GM12878 (cell line): ENCODE measurements around the gene NARF. TPM values are rescaled to one million over a fixed set of nuclear protein-coding genes. Genes with fewer than 3 reads are reported as not detected.

Experiments used
- ATAC-seq: fragments of 200-7000 bp; cut with Tn5 transposase; 3 replicates; pipeline ENCODE4 v1.9.1; 2020; ENCODE audit warnings: mild to moderate bottlenecking, moderate library complexity
- BruUV-seq: library from RNA; stranded (reverse); fragments of 400-500 nt; replicated peaks from 2 replicates; lab custom pipeline; 2021; lab: Mats Ljungman, UMichigan
- CTCF ChIA-PET: fragments of 300-600 bp; sonication (Branson Sonifier 250); formaldehyde crosslinking; extraction: SDS; loops from one replicate; lab custom pipeline; 2021; ENCODE audit warnings: inconsistent platforms; lab: Yijun Ruan, JAX
- POLR2A ChIA-PET: fragments of 350-600 bp; formaldehyde crosslinking; extraction: SDS; loops from one replicate; lab custom pipeline; 2021; ENCODE audit warnings: inconsistent platforms; lab: Charles Lee
- RAD21 ChIA-PET: fragments of 300-600 bp; sonication (Branson Sonifier 250); formaldehyde crosslinking; loops from one replicate; lab custom pipeline; 2023; ENCODE audit warnings: antibody characterized with exemption; ENCODE audit not compliant: unreplicated experiment; lab: Charles Lee
- SMC1A ChIA-PET: fragments of 300-600 bp; sonication (Branson Sonifier 250); formaldehyde crosslinking; loops from one replicate; lab custom pipeline; 2023; ENCODE audit not compliant: unreplicated experiment, uncharacterized antibody; lab: Charles Lee
- DNase-seq: peaks from one replicate; pipeline ENCODE4 v3.0.0-alpha.2; 2011; ENCODE audit warnings: low read depth, low spot score
- FAIRE-seq: peaks from 3 replicates; lab custom pipeline; 2011; peaks lifted over from hg19 to GRCh38; lab: Jason Lieb, UNC
- H2AFZ ChIP-seq: 2 replicates; pipeline ENCODE4 v1.6.0; 2011; ENCODE audit warnings: low read depth, low read length, control low read depth; ENCODE audit not compliant: control insufficient read depth
- H3K27ac ChIP-seq: 2 replicates; pipeline ENCODE4 v1.5.1; 2011; ENCODE audit warnings: control low read depth; ENCODE audit not compliant: control insufficient read depth, insufficient read depth
- H3K27me3 ChIP-seq, 2 experiments: replicated peaks in 1 of 2; 2 replicates each; pipeline versions ENCODE4 v1.6.0 to v1.6.1; 2011; ENCODE audit warnings: low read length in 1 of 2; ENCODE audit not compliant: control insufficient read depth in 2 of 2, insufficient read depth in 2 of 2
- H3K36me3 ChIP-seq, 2 experiments: 2 replicates each; pipeline ENCODE4 v1.5.1; 2011; ENCODE audit warnings: low read length in 1 of 2; ENCODE audit not compliant: control insufficient read depth in 2 of 2, insufficient read depth in 2 of 2
- H3K4me1 ChIP-seq: 2 replicates; pipeline ENCODE4 v1.6.1; 2011; ENCODE audit warnings: mild to moderate bottlenecking, low read length, moderate library complexity, mixed read lengths; ENCODE audit not compliant: control insufficient read depth, insufficient read depth
- H3K4me2 ChIP-seq: 2 replicates; pipeline ENCODE4 v1.6.0; 2011; ENCODE audit warnings: control low read depth; ENCODE audit not compliant: control insufficient read depth, insufficient read depth
- H3K4me3 ChIP-seq: fragments of 200-600 bp; sonication (generic); 2 replicates; pipeline ENCODE4 v1.5.1; 2016
- H3K79me2 ChIP-seq: 2 replicates; pipeline ENCODE4 v1.6.0; 2011; ENCODE audit warnings: low read length; ENCODE audit not compliant: control insufficient read depth, insufficient read depth
- H3K9ac ChIP-seq: 2 replicates; pipeline ENCODE4 v1.8.0; 2011; ENCODE audit warnings: low read length, control low read depth, mixed read lengths; ENCODE audit not compliant: control insufficient read depth, insufficient read depth
- H3K9me3 ChIP-seq: replicated peaks from 3 replicates; pipeline ENCODE4 v1.5.1; 2011; ENCODE audit warnings: mild to moderate bottlenecking, low read length; ENCODE audit not compliant: control insufficient read depth, insufficient read depth
- H4K20me1 ChIP-seq: 2 replicates; pipeline ENCODE4 v1.6.0; 2011; ENCODE audit not compliant: control insufficient read depth, insufficient read depth
- BCL3 ChIP-seq: IDR thresholded peaks from 2 replicates; pipeline ENCODE4 v1.6.1; 2011; ENCODE audit warnings: borderline replicate concordance, low read depth, mild to moderate bottlenecking, moderate library complexity, low read length; ENCODE audit not compliant: insufficient read depth, poor library complexity, severe bottlenecking
- HDAC6 ChIP-seq: fragments of 200-600 bp; sonication (generic); IDR thresholded peaks from one replicate; pipeline ENCODE4 v1.8.0; 2017; ENCODE audit warnings: antibody characterized with exemption; ENCODE audit not compliant: unreplicated experiment
- IRF4 ChIP-seq: IDR thresholded peaks from 2 replicates; pipeline ENCODE4 v1.6.1; 2011; ENCODE audit warnings: low read depth, low read length
- NFXL1 ChIP-seq: fragments of 450-650 bp; IDR thresholded peaks from 2 replicates; pipeline ENCODE4 v1.6.1; 2017; ENCODE audit warnings: antibody characterized with exemption, mild to moderate bottlenecking, borderline replicate concordance
- POLR2A ChIP-seq: IDR thresholded peaks from 2 replicates; pipeline ENCODE4 v1.6.1; 2011; ENCODE audit warnings: low read depth, mild to moderate bottlenecking, low read length
- RAD21 ChIP-seq: IDR thresholded peaks from 2 replicates; pipeline ENCODE4 v1.6.1; 2011; ENCODE audit warnings: mild to moderate bottlenecking, low read depth, low read length, moderate library complexity; ENCODE audit not compliant: insufficient read depth
- RUNX3 ChIP-seq: IDR thresholded peaks from 2 replicates; pipeline ENCODE4 v1.6.1; 2012; ENCODE audit warnings: low read length, inconsistent platforms
- SIN3A ChIP-seq: IDR thresholded peaks from 2 replicates; pipeline ENCODE4 v1.6.1; 2012; ENCODE audit warnings: low read depth, low read length, improper control_type of control experiment
- SKIL ChIP-seq: fragments of 450-650 bp; IDR thresholded peaks from 2 replicates; pipeline ENCODE4 v1.6.1; 2017; ENCODE audit warnings: mild to moderate bottlenecking, low read depth, inconsistent platforms; ENCODE audit not compliant: poor library complexity, severe bottlenecking
- USF2 ChIP-seq: IDR thresholded peaks from 2 replicates; pipeline ENCODE4 v1.6.1; 2011; ENCODE audit warnings: low read depth, low read length, improper control_type of control experiment, borderline replicate concordance
- WGBS: methylation state at CpG from one replicate; pipeline ENCODE4 v1.1.6; 2016; ENCODE audit warnings: low lambda C conversion rate; ENCODE audit not compliant: insufficient replicate concordance, insufficient coverage; ENCODE audit errors: missing lambda C conversion rate; 5-methylcytosine and 5-hydroxymethylcytosine counted together
- in situ Hi-C: fragments of 300-500 bp; cut with MboI; formaldehyde crosslinking; loops from 9 replicates; pipeline ENCODE4 v1.14.3; 2018; ENCODE audit warnings: mixed read lengths
- intact Hi-C: fragments of 100-400 bp; cut with micrococcal nuclease; formaldehyde crosslinking; loops from one replicate; pipeline ENCODE4 v1.14.2; 2022; ENCODE audit not compliant: unreplicated experiment
- polyA plus RNA-seq, 11 experiments: library from polyadenylated mRNA; depleted of rRNA in 4 of 11; unstranded in 6 of 11; stranded (reverse) in 5 of 11; fragments of >200 nt; fragmentation: Nextera tagmentation in 4 of 11; fragmentation: Illumina TruSeq in 1 of 11; extraction: Ambion mirVana in 4 of 11; extraction: Trizol in 1 of 11; gene quantifications; 1 replicate in 1 of 11; 2 replicates in 10 of 11; pipeline versions ENCODE4 v1.2.1 to v1.2.3, GENCODE V29; 2011 to 2016; ENCODE audit warnings: inconsistent platforms in 2 of 11, missing spikeins in 2 of 11, low read depth in 1 of 11
- total RNA-seq, 4 experiments: library from RNA; depleted of rRNA in 3 of 4; stranded (reverse); fragments of >200 nt in 3 of 4; fragmentation: Illumina TruSeq in 1 of 4; extraction: Trizol in 1 of 4; gene quantifications; 2 replicates each; pipeline versions ENCODE4 v1.2.1 to v1.2.3, GENCODE V29; 2013 to 2021

Gene NARF
- total and polyA plus RNA-seq, 10 of the 15 experiments (the other 5 are each of a cell fraction or from before 2014, with no cell fraction given) = 16.7 to 126 (median 47.5) TPM

GRCh38 chr17:82487910-82488309, 29.4 kb downstream of the NARF start:
- ChIA-PET CTCF (interaction anchor here (0.6 kb wide), 1 partner anchor 17 kb away, joined by 3 read pairs; no protein-coding TSS in a partner anchor), RAD21 (no interaction called here), POLR2A (no interaction called here)

GRCh38 chr17:82489117-82489516, 30.6 kb downstream of the NARF start:
- WGBS = 87% methylated on average over 8 of the region's 8 CpGs
- BruUV-seq = no TSS peak
- POLR2A ChIA-PET = no interaction called here

More at GRCh38 chr17:82487910-82488309, 29.4 kb downstream of the NARF start:
- SMC1A ChIA-PET = no interaction called here
- no TSS peak for BruUV-seq
- H3K36me3 ChIP-seq = peaks cover 9 to 19% of the 10 kb centered on the region in 2 experiments; a peak in 3 of 4 replicates
- no peak for DNase-seq
- no peak overlapping the region for H3K4me2 ChIP-seq
- ATAC-seq = no peak
- H3K27me3 ChIP-seq = no peaks in the 10 kb centered on the region
- no peak overlapping the region for H3K27ac ChIP-seq
- 0 out of 2 replicates have a peak, but pooled peaks have one; percentile 19 for TF ChIP-seq POLR2A
- TF ChIP-seq IRF4 = no peak
- H3K79me2 ChIP-seq = no peaks in the 10 kb centered on the region
- H3K4me1 ChIP-seq = no peaks in the 10 kb centered on the region; the same call in 1 of the 2 replicates
- in situ Hi-C loops (no loop called here), intact Hi-C loops (no loop called here)
- H4K20me1 ChIP-seq = no peaks in the 10 kb centered on the region
- H3K9me3 ChIP-seq = no peaks in the 10 kb centered on the region
- no peak overlapping the region for H3K4me3 ChIP-seq
- H2AFZ ChIP-seq = no peak overlapping the region
- WGBS = 95% methylated on average over 14 of the region's 14 CpGs
- no peak for FAIRE-seq
- H3K9ac ChIP-seq = no peak overlapping the region

More at GRCh38 chr17:82489117-82489516, 30.6 kb downstream of the NARF start:
- Histone ChIP-seq H4K20me1 (no peaks in the 10 kb centered on the region), H3K4me1 (peaks cover 2% of the 10 kb centered on the region), H3K36me3 (peaks cover 9 to 15% of the 10 kb centered on the region in 2 experiments; a peak in 3 of 4 replicates), H3K4me3 (no peak overlapping the region), H2AFZ (no peak overlapping the region), H3K9ac (no peak overlapping the region), H3K9me3 (no peaks in the 10 kb centered on the region), H3K27me3 (no peaks in the 10 kb centered on the region), H3K27ac (no peak overlapping the region), H3K79me2 (no peaks in the 10 kb centered on the region), H3K4me2 (no peak overlapping the region)
- SMC1A ChIA-PET = no interaction called here
- FAIRE-seq (no peak), DNase-seq (no peak), ATAC-seq (no peak)
- CTCF ChIA-PET = no interaction called here
- TF ChIP-seq RUNX3 = no peak
- no peak for TF ChIP-seq USF2
- TF ChIP-seq SKIL = no peak
- TF ChIP-seq SIN3A = no peak
- TF ChIP-seq BCL3 = no peak
- no peak for TF ChIP-seq HDAC6
- no peak for TF ChIP-seq RAD21
- TF ChIP-seq NFXL1 = no peak
- in situ Hi-C loops (no loop called here), intact Hi-C loops (no loop called here)
- RAD21 ChIA-PET = no interaction called here
